Kidney epithelial cell (primary cell): ENCODE data around the gene GCNT4. TPM values are rescaled to one million over a fixed set of nuclear protein-coding genes. Genes with fewer than 3 reads are reported as not detected.

Source experiments
- DNase-seq: peaks from one replicate; pipeline ENCODE4 v3.0.0-alpha.2; 2010; ENCODE audit warnings: low read depth
- H3K27me3 ChIP-seq: 2 replicates; pipeline ENCODE4 v1.6.0; 2011; ENCODE audit warnings: low read length; ENCODE audit not compliant: control insufficient read depth, insufficient read depth
- H3K36me3 ChIP-seq: 2 replicates; pipeline ENCODE4 v1.5.1; 2011; ENCODE audit warnings: low read length; ENCODE audit not compliant: control insufficient read depth, insufficient read depth
- H3K4me3 ChIP-seq: 2 replicates; pipeline ENCODE4 v1.5.1; 2011; ENCODE audit warnings: low read depth, mild to moderate bottlenecking, control low read depth, low read length
- CTCF ChIP-seq: IDR thresholded peaks from 2 replicates; pipeline ENCODE4 v1.5.1; 2011; ENCODE audit warnings: mild to moderate bottlenecking, moderate library complexity, low read length, control low read depth, inconsistent platforms; ENCODE audit not compliant: insufficient read depth, poor library complexity, severe bottlenecking
- total RNA-seq: library from RNA; depleted of rRNA; stranded (reverse); fragments of >200 nt; gene quantifications from 2 replicates; pipeline ENCODE4 v1.2.3, GENCODE V29; 2015

GCNT4 gene
- total RNA-seq, 1 donor from 2014 or later = 3.8 TPM

- no peak for DNase-seq
- peak; percentile 83 for TF ChIP-seq CTCF
- no peaks in the 10 kb centered on the region for H3K27me3 ChIP-seq
- H3K36me3 ChIP-seq = no peaks in the 10 kb centered on the region
- no peak overlapping the region for H3K4me3 ChIP-seq
These were observed 2.7 kb downstream of the GCNT4 start for GRCh38 chr5:75049456-75050351.

GRCh38 chr5:75048457-75048953, 3.9 kb downstream of the GCNT4 start:
- Histone ChIP-seq H3K27me3 (no peaks in the 10 kb centered on the region), H3K36me3 (no peaks in the 10 kb centered on the region), H3K4me3 (no peak overlapping the region)
- no peak for TF ChIP-seq CTCF
- DNase-seq = no peak

DNA sequence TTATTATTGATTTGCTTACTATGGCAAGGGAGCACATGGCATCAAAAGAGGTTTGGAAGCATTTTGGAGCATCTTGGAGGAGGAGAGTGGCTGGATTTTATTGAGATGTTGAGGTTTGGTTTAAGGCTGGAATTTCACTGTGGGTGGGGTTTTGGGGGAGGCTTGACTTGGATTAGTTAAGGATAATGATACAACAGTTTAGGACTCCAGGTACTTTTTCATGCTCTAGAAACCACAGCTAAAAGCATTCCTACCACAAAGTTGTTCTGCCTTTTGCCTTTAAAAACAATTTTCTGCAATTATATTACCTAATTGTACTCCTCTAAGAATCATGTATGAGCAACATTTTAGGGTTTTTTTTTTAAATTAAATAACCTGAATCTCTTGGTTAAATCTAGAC, 5.0 kb downstream of the GCNT4 start:
- no peak for DNase-seq
- H3K27me3 ChIP-seq = no peaks in the 10 kb centered on the region
- no peaks in the 10 kb centered on the region for H3K36me3 ChIP-seq
- TF ChIP-seq CTCF = no peak
- no peak overlapping the region for H3K4me3 ChIP-seq

- Histone ChIP-seq H3K27me3 (no peaks in the 10 kb centered on the region), H3K4me3 (no peak overlapping the region), H3K36me3 (no peaks in the 10 kb centered on the region)
- no peak for TF ChIP-seq CTCF
- DNase-seq = no peak
These were observed 5.8 kb downstream of the GCNT4 start for GRCh38 chr5:75046366-75047142.

DNA sequence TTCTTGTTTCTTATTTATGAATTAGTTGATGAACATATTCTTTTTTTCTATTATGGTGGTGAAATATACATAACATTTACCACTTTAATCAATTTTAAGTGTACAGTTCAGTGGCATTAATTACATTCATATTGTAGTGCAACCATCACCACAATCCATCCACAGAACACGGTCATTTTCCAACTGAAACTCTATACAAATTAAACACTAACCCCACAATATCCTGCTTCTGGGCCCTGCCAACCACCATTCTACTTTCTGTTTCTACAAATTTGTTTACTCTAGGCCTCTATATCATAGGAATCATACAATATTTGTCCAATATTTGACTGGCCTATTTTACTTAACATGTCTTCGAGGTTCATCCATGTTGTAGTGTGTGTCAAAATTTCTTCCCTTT, 7.3 kb downstream of the GCNT4 start:
- TF ChIP-seq CTCF = no peak
- no peaks in the 10 kb centered on the region for H3K27me3 ChIP-seq
- no peak overlapping the region for H3K4me3 ChIP-seq
- DNase-seq = no peak
- no peaks in the 10 kb centered on the region for H3K36me3 ChIP-seq
